Activated CD8-positive, alpha-beta memory T cell treated with anti-CD3 and anti-CD28 coated beads for 36 hours (primary cell): ENCODE data around the gene CACNG7. TPM values are rescaled to one million over a fixed set of nuclear protein-coding genes. Genes with fewer than 3 reads are reported as not detected.
"Not testable (repeated sequence)": the region's sequence is repeated elsewhere in the genome, so short reads cannot be mapped to it uniquely, and the experiment has no call there.

ENCODE experiments used
- CTCF ChIA-PET: fragments of 350-600 bp; sonication (Branson Sonifier 250); formaldehyde crosslinking; loops from one replicate; lab custom pipeline; 2021; ENCODE audit warnings: antibody characterized with exemption; lab: Charles Lee
- POLR2A ChIA-PET: fragments of 350-600 bp; sonication (Branson Sonifier 250); formaldehyde crosslinking; loops from one replicate; lab custom pipeline; 2021; ENCODE audit warnings: antibody characterized with exemption; lab: Charles Lee
- total RNA-seq, 2 experiments: library from RNA; stranded (reverse); gene quantifications; one replicate each; pipeline ENCODE4 v1.2.3, GENCODE V29; 2021

Gene CACNG7, protein sequence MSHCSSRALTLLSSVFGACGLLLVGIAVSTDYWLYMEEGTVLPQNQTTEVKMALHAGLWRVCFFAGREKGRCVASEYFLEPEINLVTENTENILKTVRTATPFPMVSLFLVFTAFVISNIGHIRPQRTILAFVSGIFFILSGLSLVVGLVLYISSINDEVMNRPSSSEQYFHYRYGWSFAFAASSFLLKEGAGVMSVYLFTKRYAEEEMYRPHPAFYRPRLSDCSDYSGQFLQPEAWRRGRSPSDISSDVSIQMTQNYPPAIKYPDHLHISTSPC
- not detected for total RNA-seq

GRCh38 chr19:53908935-53909415 lies at the start of gene CACNG7:
Gene CACNG7, plus strand, starts transcription at chr19:53909278. Its CDS starts 3,554 bp downstream, at chr19:53912832.
- ChIA-PET CTCF (interaction anchor here (1.7 kb wide), 1 partner anchor 115 kb away, joined by 6 read pairs; no protein-coding TSS in a partner anchor), POLR2A (no interaction called here)

DNA sequence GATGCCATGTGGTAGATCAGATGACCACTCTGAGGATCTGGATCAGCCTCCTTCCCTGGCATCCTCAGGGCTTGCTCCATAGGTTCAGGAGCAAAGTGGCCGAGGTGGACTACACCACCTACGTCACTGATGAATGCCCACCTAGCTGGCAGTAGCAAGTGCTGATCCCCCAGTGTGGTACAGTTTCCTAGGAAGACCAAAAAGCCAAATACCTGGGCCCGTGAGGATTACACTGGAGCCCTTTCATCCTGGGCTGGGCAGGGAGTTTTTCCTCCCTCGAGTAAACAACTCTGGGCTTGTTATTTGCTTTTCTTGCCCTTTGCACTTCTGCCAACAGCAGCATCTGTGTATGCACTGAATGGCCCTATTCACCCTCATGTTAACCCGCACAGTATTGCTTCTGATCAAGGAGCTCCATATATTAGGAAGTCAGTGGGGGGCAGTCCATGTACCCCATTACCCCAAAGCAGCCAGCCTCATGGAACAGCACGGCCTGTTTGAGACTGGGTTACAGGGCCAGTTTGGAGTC lies 44.7 kb upstream of the CACNG7 start:
- CTCF ChIA-PET = no interaction called here

DNA sequence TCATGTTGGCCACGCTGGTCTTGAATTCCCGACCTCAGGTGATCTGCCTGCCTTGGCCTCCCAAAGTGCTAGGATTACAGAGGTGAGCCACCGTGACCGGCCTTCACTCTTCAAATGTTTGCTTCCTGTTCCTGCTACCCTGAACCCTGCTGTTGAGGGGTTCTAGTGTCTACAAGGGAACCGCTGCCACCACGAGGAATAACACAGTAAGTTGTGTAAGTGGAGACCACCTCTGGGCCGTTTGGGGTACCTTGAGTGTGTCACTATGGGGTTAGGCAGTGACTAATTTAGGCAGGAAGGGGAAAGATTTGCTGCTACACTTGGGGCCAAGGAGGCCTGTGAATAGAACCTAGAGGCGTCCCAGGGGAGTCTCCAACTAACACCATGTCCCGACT lies 43.6 kb upstream of the CACNG7 start:
- ChIA-PET CTCF (interaction anchor here (1.0 to 2.2 kb wide), 3 partner anchors 12 to 73 kb away, joined by 4 to 11 read pairs (median 10); partner anchors contain the start of gene PRKCG), POLR2A (no interaction called here)

More for the DNA sequence above, 44.7 kb upstream of the CACNG7 start:
- POLR2A ChIA-PET = no interaction called here

DNA sequence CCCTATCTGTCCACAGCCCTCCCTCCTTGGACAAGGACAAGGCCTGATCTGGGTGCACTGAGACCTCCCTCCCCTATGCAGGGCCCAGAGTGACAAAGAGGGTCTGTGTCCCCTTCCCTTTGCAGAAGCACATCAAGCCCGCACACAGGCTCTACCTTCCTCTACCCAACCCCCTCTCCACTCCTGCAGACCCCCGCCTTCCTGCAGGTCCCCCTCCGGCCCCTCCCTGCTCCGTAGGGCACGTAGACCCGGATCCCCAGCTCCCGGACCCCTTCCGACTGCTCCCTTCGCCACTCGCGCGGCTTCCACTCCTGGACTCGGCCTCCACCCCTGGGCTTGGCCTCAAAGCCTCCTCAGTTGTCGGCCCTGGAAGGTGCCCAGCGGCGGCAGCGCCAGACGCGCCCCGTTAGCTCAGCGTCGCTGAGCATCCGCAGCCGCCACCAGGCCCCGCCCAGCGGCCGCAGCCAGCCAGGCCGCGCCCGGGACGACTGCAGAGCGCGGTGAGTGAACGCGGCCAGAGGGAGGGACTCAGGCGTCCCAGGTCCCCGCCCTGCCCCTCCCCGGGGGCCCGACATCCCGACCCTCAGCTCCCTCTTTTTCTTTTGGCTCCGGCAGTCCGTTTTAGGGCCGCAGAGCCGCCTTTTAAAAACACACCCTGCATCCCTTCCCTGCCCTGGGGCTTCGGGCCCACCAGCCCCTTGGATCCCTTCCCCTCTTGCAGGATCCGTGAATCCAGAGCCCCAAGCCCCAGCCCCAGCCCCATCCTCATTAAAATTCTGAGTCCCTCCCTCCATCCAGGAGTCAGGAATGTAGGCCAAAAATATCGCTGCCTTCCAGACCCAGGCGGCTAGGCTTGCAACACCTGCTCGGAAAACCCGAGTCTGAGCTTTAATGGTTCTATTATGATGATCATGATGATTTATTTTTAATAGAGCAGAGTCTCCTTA lies 42.9 kb upstream of the CACNG7 start:
- ChIA-PET CTCF (interaction anchor here (0.6 to 2.2 kb wide), 5 partner anchors 13 to 158 kb away, joined by 3 to 11 read pairs (median 4); partner anchors contain the start of gene PRKCG), POLR2A (interaction anchor here (0.6 to 1.1 kb wide), 3 partner anchors 9 to 1024 kb away, joined by 3 to 4 read pairs (median 3); no protein-coding TSS in a partner anchor)

GRCh38 chr19:53866865-53867224 lies 42.2 kb upstream of the CACNG7 start:
- CTCF ChIA-PET = interaction anchor here (0.7 to 2.2 kb wide), 5 partner anchors 10 to 157 kb away, joined by 3 to 11 read pairs (median 4); no protein-coding TSS in a partner anchor
- POLR2A ChIA-PET = interaction anchor here (0.8 to 1.1 kb wide), 2 partner anchors 8 to 113 kb away, joined by 3 to 4 read pairs; no protein-coding TSS in a partner anchor

DNA sequence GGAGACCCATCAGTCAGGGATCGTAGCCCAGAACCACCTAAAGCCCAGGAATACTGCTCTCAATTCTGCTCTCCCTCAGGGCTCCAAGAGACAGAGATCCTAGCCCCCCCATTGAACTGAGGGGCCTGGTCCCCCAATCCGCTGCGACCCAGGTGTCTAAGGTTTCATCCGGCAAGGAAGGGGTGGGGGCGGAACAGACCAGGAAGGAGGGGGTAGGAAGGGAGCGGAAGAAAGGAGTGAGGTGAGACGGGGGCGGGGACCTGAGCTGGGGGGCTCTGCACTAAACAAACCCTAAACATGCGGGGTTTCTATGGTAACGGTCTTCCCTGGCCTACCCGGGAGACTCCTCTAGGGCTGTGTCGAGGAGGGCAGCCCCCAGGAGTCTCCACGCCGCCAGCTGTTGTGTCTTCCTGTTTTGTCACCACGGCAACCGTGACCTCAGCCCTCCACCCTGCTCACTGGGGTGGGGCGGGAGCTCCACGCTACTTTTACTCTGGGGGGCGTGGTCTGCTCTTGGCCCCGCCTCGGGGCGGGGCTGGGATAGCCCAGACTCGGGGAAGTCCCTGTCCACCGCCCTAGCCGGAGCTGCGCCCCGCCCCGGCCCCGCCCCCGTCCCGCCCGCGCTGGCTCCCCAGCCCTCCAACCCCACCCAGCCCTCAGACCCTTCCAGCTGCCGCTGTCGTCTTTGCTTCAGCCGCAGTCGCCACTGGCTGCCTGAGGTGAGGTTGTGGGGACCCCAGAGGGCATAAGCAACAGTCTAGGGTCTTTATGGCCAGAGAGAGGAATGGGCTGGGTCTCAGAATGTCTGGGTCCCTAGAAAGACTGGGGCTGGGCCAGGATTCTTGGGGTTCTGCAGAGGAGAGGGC lies 41.6 kb upstream of the CACNG7 start, which contains the start of gene MYADM:
Gene MYADM (plus strand): TSS at position 659 of the 866 bp plus-strand sequence. CDS start 5,647 bp downstream, outside the sequence.
- ChIA-PET CTCF (interaction anchor here (0.7 to 2.2 kb wide), 5 partner anchors 10 to 157 kb away, joined by 3 to 11 read pairs (median 4); no protein-coding TSS in a partner anchor), POLR2A (interaction anchor here (1.1 to 1.2 kb wide), 2 partner anchors 12 to 113 kb away, joined by 4 read pairs; no protein-coding TSS in a partner anchor)

- CTCF ChIA-PET = interaction anchor here (0.6 to 1.5 kb wide), 4 partner anchors 17 to 156 kb away, joined by 3 to 5 read pairs (median 4); no protein-coding TSS in a partner anchor
- POLR2A ChIA-PET = interaction anchor here (0.6 to 1.2 kb wide), 3 partner anchors 9 to 504 kb away, joined by 3 to 7 read pairs (median 4); no protein-coding TSS in a partner anchor
Observed at GRCh38 chr19:53868091-53868891, 40.8 kb upstream of the CACNG7 start.

- CTCF ChIA-PET = interaction anchor here (0.6 kb wide), 1 partner anchor 18 kb away, joined by 3 read pairs; no protein-coding TSS in a partner anchor
Observed at GRCh38 chr19:53868892-53869804, 39.9 kb upstream of the CACNG7 start.

GRCh38 chr19:53869805-53870484 lies 39.1 kb upstream of the CACNG7 start:
- POLR2A ChIA-PET, CTCF ChIA-PET: not testable (repeated sequence)

More at GRCh38 chr19:53868892-53869804, 39.9 kb upstream of the CACNG7 start:
- POLR2A ChIA-PET = interaction anchor here (0.6 to 1.2 kb wide), 2 partner anchors 8 to 503 kb away, joined by 3 to 7 read pairs; no protein-coding TSS in a partner anchor

- ChIA-PET POLR2A (no interaction called here), CTCF (interaction anchor here (1.7 to 2.3 kb wide), 2 partner anchors 12 to 225 kb away, joined by 5 to 6 read pairs; partner anchors contain the start of gene PRKCG)
Observed at GRCh38 chr19:53870485-53870844, 38.6 kb upstream of the CACNG7 start.

- ChIA-PET CTCF (interaction anchor here (1.7 to 2.3 kb wide), 2 partner anchors 11 to 224 kb away, joined by 5 to 6 read pairs; partner anchors contain the start of gene PRKCG), POLR2A (interaction anchor here (0.5 kb wide), 1 partner anchor 13 kb away, joined by 3 read pairs; no protein-coding TSS in a partner anchor)
Observed at GRCh38 chr19:53871454-53871853, 37.6 kb upstream of the CACNG7 start.

DNA sequence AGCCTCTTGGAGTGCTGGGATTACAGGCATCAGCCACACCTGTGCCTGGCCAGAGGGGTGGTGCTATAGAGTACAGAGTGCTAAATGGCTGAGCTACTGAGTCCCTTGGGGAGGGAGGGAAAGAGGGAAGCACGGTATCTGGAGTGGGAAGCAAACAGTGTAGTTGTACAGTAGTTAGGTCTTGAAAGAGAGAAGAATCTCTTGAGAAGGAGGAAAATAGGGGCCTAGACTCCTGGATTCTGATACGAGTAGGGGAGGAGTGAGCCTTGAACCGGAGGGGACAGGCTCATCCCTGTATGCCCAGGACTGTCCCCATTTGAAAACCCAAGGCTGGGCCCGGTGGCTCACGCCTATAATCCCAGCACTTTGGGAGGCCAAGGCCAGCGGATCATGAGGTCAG lies 36.3 kb upstream of the CACNG7 start:
- CTCF ChIA-PET = interaction anchor here (2.3 kb wide), 1 partner anchor 9 kb away, joined by 6 read pairs; the partner anchor contains the start of gene PRKCG
- POLR2A ChIA-PET = no interaction called here

DNA sequence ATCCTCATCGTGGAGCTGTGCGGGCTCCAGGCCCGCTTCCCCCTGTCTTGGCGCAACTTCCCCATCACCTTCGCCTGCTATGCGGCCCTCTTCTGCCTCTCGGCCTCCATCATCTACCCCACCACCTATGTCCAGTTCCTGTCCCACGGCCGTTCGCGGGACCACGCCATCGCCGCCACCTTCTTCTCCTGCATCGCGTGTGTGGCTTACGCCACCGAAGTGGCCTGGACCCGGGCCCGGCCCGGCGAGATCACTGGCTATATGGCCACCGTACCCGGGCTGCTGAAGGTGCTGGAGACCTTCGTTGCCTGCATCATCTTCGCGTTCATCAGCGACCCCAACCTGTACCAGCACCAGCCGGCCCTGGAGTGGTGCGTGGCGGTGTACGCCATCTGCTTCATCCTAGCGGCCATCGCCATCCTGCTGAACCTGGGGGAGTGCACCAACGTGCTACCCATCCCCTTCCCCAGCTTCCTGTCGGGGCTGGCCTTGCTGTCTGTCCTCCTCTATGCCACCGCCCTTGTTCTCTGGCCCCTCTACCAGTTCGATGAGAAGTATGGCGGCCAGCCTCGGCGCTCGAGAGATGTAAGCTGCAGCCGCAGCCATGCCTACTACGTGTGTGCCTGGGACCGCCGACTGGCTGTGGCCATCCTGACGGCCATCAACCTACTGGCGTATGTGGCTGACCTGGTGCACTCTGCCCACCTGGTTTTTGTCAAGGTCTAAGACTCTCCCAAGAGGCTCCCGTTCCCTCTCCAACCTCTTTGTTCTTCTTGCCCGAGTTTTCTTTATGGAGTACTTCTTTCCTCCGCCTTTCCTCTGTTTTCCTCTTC lies 35.1 kb upstream of the CACNG7 start:
- POLR2A ChIA-PET = interaction anchor here (0.6 to 0.7 kb wide), 2 partner anchors 7 to 316 kb away, joined by 3 to 4 read pairs; partner anchors contain the start of gene MBOAT7

GRCh38 chr19:53874606-53874990 lies 34.5 kb upstream of the CACNG7 start:
- POLR2A ChIA-PET = interaction anchor here (0.6 to 0.7 kb wide), 2 partner anchors 8 to 315 kb away, joined by 3 to 4 read pairs; partner anchors contain the start of gene MBOAT7
- CTCF ChIA-PET = interaction anchor here (0.8 kb wide), 1 partner anchor 21 kb away, joined by 3 read pairs; no protein-coding TSS in a partner anchor

More for the DNA sequence above, 35.1 kb upstream of the CACNG7 start:
- CTCF ChIA-PET = interaction anchor here (0.8 kb wide), 1 partner anchor 20 kb away, joined by 3 read pairs; no protein-coding TSS in a partner anchor
